SK-N-SH treated with all-trans-retinoic acid at 6 μM for 48 hours (cell line): Measurements from ENCODE around the gene RNF166.

Source experiments
- BACH2 ChIP-seq: fragments of 250-450 bp; sonication (Bioruptor Pico); IDR thresholded peaks from 2 replicates; pipeline ENCODE4 v1.9.0; 2021; ENCODE audit warnings: mild to moderate bottlenecking, borderline replicate concordance
- POU6F1 ChIP-seq: fragments of 250-450 bp; sonication (Bioruptor Pico); IDR thresholded peaks from 2 replicates; pipeline ENCODE4 v1.8.0; 2021; ENCODE audit warnings: low read depth, mild to moderate bottlenecking, moderate library complexity, borderline replicate concordance
- TOX ChIP-seq: fragments of 250-450 bp; sonication (Bioruptor Pico); IDR thresholded peaks from 2 replicates; pipeline ENCODE4 v1.8.0; 2021; ENCODE audit warnings: mild to moderate bottlenecking, moderate library complexity, borderline replicate concordance
- ZC3H10 ChIP-seq: fragments of 250-450 bp; sonication (Bioruptor Pico); IDR thresholded peaks from 2 replicates; pipeline ENCODE4 v1.5.1; 2021; ENCODE audit warnings: mild to moderate bottlenecking, moderate library complexity
- ZFP3 ChIP-seq: fragments of 250-450 bp; sonication (Bioruptor Pico); IDR thresholded peaks from 2 replicates; pipeline ENCODE4 v1.5.0; 2020; ENCODE audit warnings: mild to moderate bottlenecking, moderate library complexity
- ZNF565 ChIP-seq: fragments of 450-650 bp; formaldehyde crosslinking; conservative IDR thresholded peaks from 2 replicates; pipeline ENCODE4 v1.5.0; 2020; ENCODE audit warnings: low read depth, mild to moderate bottlenecking, moderate library complexity
- TF ChIP-seq, protein P1 (sequence below): fragments of 250-450 bp; sonication (Bioruptor Pico); IDR thresholded peaks from 2 replicates; pipeline ENCODE4 v1.5.1; 2020; ENCODE audit warnings: low read depth, mild to moderate bottlenecking, moderate library complexity

- no peak for TF ChIP-seq POU6F1 (CRISPR knock-in tag)
- no peak for TF ChIP-seq BACH2 (CRISPR knock-in tag)
- TF ChIP-seq ZFP3 (CRISPR knock-in tag) = no peak
- TF ChIP-seq, protein P1, sequence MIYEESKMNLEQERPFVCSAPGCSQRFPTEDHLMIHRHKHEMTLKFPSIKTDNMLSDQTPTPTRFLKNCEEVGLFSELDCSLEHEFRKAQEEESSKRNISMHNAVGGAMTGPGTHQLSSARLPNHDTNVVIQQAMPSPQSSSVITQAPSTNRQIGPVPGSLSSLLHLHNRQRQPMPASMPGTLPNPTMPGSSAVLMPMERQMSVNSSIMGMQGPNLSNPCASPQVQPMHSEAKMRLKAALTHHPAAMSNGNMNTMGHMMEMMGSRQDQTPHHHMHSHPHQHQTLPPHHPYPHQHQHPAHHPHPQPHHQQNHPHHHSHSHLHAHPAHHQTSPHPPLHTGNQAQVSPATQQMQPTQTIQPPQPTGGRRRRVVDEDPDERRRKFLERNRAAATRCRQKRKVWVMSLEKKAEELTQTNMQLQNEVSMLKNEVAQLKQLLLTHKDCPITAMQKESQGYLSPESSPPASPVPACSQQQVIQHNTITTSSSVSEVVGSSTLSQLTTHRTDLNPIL = no peak
- no peak for TF ChIP-seq ZC3H10 (CRISPR knock-in tag)
- no peak for TF ChIP-seq ZNF565 (CRISPR knock-in tag)
- TF ChIP-seq TOX (CRISPR knock-in tag) = no peak
Measured at GRCh38 chr16:88742896-88743605, 36.8 kb upstream of the RNF166 start.
